GM19463 (cell line): Measurements from ENCODE around the gene TMEM114.

Experiments used
- ATAC-seq: cut with Tn5 transposase; IDR thresholded peaks from one replicate; pipeline ENCODE4 v1.9.1; 2021; ENCODE audit warnings: mild to moderate bottlenecking, moderate library complexity; ENCODE audit not compliant: unreplicated experiment

TMEM114 gene

GRCh38 chr16:8551388-8552332 lies 38.7 kb downstream of the TMEM114 start:
- no peak for ATAC-seq

DNA sequence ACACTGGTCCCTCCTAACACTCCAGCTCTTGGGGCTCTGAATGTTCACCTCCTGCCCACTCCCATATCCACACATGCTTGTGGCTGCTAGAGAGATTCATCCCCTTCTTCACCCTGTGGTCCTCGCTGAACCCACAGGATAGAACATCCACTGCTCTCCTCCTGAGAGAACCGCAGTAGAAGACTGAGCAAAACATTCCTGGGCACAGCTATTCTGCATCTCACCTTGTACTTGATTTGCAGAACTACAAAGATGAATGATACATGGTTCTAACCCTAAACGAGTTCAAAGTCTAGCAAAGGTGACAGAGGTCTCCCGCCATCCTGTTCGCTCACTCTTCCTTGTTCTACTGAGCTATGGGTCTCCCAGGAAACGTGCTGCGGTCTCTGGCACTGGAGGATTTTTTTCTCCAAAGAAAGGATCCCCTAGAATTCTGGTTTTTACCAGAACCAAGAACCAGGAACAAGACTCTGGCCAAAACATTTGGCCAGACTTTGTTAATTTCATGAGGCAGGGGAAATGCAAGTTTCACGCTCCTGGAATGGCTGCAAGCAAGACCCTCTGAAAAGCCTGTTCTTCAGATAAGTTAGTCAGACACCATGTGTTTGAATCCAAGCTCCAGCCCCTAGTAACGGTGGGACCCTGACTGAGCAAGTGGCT lies 39.5 kb downstream of the TMEM114 start:
- no peak for ATAC-seq

DNA sequence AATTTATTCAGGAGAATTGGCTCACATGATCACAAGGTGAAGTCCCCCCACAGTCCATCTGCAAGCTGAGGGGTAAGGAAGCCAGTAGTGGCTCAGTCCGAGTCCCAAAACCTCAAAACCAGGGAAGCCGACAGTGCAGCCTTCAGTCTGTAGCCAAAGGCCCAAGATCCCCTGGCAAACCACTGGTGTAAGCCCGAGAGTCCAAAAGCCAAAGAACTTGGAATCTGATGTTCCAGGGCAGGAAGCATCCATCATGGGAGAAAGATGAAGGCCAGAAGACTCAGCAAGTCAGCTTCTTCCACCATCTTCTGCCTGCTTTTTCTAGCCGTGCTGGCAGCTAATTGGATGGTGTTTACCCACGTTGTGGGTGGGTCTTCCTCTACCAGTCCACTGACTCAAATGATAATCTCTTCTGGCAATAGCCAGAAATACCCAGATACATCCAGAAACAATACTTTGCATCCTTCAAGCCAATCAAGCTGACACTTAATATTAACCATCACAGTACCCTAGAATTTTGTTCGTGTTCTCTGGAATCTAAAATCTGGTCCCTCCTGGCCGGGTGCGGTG lies 40.4 kb downstream of the TMEM114 start:
- no peak for ATAC-seq

DNA sequence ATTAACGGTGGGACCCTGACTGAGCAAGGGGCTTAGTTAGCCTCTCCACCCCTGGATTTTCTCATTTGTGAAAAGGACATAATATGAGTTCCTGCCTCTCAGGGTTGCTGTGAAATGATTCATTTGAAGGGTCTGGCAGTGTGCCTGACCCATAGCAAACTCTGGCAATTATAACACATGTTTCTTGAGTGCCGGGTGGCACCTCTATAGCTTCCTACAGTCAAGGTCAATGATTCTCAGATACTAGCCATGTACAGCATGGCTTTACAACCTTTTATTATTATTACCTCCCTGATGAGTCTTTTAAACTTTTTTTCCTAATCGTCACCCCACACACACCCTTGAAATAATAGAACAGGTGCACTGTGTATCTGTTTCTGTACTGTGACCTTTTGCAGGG lies 42.1 kb downstream of the TMEM114 start:
- ATAC-seq = no peak

- ATAC-seq = no peak
Observed at GRCh38 chr16:8547762-8548161, 42.5 kb downstream of the TMEM114 start.

- ATAC-seq = no peak
Observed at GRCh38 chr16:8544406-8544805, 45.9 kb downstream of the TMEM114 start.

DNA sequence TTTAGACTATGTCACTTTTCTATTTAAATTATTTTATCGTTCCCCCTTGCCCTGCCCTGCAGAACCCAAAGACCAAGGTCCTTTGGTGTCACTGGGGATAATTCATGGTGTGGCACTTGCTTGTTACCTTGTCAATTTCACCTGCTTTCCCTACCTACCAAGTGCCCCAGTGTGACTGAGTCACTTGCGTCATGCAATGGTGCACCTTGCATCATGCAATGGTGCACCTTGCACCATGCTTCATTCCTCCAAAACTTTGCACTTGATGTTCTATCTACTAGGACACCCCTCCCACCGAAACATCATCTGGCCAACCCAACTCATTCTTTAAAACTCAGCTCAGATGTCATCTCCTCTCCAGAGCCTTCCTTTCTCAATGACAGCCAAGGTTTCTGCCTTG lies 47.1 kb downstream of the TMEM114 start:
- no peak for ATAC-seq

DNA sequence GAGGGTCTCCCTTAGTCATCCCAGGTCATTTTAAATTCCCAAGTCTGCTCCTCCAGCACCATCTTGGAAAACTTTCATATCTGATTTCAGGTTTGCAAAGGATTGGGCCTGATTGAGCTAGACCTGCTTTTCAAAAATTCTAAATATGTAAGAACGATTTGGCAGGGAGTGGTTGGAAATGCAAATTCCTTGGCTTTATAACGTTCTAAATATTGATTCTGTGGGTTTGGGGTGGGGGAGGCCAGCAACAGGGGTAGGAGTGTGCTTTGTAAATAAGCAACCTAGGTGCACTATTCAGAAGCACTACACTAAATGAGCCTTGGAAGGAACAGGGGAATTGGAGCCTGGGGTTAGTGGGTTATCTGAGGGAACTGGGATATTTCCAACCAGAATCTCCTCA lies 47.9 kb downstream of the TMEM114 start:
- no peak for ATAC-seq

DNA sequence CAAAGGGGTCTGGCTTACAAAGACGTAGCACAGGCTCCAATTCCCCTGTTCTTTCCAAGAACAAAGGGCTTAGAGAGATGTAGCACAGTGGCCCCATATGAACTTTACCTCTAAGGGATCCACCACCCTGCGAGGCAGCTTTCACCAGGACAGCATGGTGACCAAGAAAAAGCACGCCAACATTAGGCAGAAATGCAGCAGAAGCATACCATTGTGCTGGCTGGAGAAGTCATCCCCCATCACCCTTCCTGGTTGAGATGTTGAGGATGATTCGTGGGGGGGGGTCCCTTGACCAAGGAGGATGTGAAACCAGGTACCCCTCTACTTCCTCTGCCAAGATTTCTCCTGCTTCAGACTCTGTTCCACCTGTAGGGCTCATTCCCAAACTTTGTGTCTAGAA lies 48.4 kb downstream of the TMEM114 start:
- ATAC-seq = no peak

DNA sequence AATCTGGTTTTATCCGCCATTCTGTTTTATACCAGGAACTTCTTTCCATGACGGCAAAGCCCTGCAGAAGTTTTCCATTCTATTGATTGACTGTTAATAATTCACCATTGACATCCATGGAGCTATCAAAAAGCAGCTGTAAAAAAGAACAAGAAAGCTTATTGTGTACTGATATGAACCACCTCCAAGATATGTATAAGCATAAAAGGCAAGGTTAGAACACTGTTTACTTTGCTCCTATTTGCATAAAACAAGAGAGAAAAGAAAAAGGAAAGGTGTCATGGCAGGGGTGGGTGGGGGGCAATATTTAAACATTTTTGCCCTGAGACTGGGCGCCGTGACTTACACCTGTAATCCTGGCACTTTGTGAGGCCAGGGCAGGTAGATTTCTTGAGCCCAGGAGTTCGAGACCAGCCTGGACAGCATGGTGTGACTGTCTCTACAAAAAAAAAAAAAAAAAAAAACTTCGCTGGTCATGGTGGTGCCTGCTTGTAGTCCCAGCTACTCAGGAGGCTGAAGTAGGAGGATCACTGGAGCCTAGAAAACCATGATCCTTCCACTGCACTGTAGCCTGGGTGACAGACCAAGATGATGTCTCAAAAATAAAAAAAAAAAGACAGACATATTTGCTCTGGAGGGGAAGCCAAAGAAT lies 52.5 kb downstream of the TMEM114 start:
- no peak for ATAC-seq

GRCh38 chr16:8533509-8533908 lies 56.8 kb downstream of the TMEM114 start:
- no peak for ATAC-seq

- ATAC-seq = no peak
Observed at GRCh38 chr16:8530752-8531384, 59.4 kb downstream of the TMEM114 start.

DNA sequence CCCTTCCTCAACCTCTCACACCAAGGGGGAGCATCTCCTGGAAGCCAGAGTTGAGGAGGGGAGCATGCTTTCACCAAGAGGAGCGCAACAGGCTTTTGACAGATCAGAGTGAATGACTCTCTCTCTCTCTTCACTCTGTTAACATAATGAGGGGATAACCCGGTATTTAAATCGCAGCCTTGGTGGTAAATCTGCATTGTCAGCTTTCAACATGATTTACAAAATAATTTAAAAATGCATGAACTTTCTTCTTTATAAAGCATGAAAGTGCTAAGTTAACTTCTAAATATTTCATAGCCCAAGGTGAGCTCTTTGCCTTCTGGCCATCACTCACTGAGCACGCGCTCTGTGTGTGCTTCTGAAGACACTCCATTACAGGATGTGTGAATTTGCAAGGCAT lies 61.8 kb downstream of the TMEM114 start:
- ATAC-seq = no peak

- no peak for ATAC-seq
Observed at GRCh38 chr16:8523932-8524331, 66.4 kb downstream of the TMEM114 start.

DNA sequence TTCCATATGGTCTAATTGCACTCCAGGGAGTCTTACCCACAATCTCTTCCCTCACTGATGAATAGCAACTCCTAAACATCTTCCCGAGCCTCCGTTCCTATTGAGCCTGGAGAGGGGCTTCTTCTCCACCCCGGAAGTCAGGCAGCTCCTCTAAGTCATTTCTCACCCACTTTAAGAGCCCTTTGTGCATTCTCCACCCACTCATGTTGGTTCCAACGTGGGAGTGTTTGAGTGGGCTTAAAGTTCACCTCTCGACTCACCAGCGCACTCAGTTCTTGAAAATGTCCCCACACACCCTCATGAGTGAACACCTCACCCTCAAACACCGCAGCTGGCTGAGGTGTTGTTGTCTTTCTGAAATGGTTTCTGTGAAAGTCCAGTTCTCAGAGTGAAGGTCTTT lies 67.6 kb downstream of the TMEM114 start:
- ATAC-seq = no peak

- no peak for ATAC-seq
Observed at GRCh38 chr16:8519643-8520042, 70.7 kb downstream of the TMEM114 start.
